NK-92 treated with Interleukin-12 subunit alpha and Interleukin-12 subunit beta, amount 100 ng/mL, for 24 hours (cell line): ENCODE data around the gene WDR44.
"Not testable (repeated sequence)": the region's sequence is repeated elsewhere in the genome, so short reads cannot be mapped to it uniquely, and the experiment has no call there.

Source experiments
- DNase-seq: peaks from one replicate; lab custom pipeline; 2025; lab: John Stamatoyannopoulos, UW

The WDR44 gene

GRCh38 chrX:118482384-118482783 is 136.5 kb downstream of the WDR44 start:
- DNase-seq, result not testable (repeated sequence)

GRCh38 chrX:118484216-118484903 is 138.5 kb downstream of the WDR44 start:
- no peak for DNase-seq

- not testable (repeated sequence) for DNase-seq
Observed at GRCh38 chrX:118486693-118487092, 140.8 kb downstream of the WDR44 start.

- no peak for DNase-seq
Observed at GRCh38 chrX:118493016-118493415, 147.1 kb downstream of the WDR44 start.

GRCh38 chrX:118493653-118494297 is 147.9 kb downstream of the WDR44 start:
- DNase-seq, result no peak

GRCh38 chrX:118495061-118495921 is 149.4 kb downstream of the WDR44 start, which contains the start of gene DOCK11:
Gene DOCK11 (plus strand): TSS chrX:118495815. CDS start chrX:118495972, 157 bp downstream.
- peak; percentile 67 for DNase-seq

GRCh38 chrX:118495958-118496762 is 150.3 kb downstream of the WDR44 start:
- peak; percentile 53 for DNase-seq

- DNase-seq, result no peak
Observed at GRCh38 chrX:118496763-118497079, 150.8 kb downstream of the WDR44 start.

- no peak for DNase-seq
Observed at GRCh38 chrX:118497180-118497818, 151.4 kb downstream of the WDR44 start.

GRCh38 chrX:118498351-118498750 is 152.4 kb downstream of the WDR44 start:
- DNase-seq, result no peak

- DNase-seq, result no peak
Observed at GRCh38 chrX:118498755-118499154, 152.8 kb downstream of the WDR44 start.

- DNase-seq, result no peak
Observed at GRCh38 chrX:118499295-118499694, 153.4 kb downstream of the WDR44 start.
